NCI-H146 treated with DMSO at 0.1 percent for 48 hours (cell line): ENCODE results near the gene ATP6V0D1.
"Not testable (repeated sequence)": the region's sequence is repeated elsewhere in the genome, so short reads cannot be mapped to it uniquely, and the experiment has no call there.

ENCODE experiments used
- DNase-seq: peaks from one replicate; lab custom pipeline; 2025; ENCODE audit not compliant: unreplicated experiment; lab: John Stamatoyannopoulos, UW

The ATP6V0D1 gene

DNA sequence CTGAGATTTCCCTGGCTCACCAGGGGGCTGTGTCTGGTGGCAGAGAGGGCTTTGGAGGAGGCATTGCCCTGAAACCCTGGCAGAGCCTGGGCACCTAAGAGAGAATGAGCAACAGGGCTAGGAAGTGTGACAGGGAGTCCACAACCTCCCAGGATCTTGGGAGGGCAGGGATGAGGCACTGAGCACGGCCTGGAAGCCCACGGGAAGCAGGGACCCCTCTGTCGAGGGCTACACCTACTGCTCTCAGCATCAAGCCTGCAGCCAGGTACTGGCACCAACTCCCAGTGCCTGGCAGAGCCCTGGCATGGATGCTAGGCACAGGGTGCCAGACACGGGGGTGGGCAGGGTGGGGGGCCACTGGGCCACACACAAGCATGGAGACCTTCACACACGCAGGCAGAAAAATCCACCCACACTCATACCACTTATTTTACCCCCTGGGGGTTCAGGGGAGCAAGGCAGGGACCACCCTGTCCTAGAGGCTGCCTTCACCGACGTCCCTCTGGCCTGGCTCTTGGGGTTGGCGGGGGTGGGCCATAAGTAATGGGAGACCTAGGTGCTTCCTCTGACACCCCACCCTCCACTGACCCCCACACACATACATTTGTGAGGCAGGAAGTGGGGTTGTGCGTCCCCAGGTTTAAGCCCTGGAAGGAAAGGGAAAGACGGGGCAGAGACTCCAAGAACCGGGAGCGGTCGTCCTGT is 51.0 kb downstream of the ATP6V0D1 start:
- DNase-seq: no peak

DNA sequence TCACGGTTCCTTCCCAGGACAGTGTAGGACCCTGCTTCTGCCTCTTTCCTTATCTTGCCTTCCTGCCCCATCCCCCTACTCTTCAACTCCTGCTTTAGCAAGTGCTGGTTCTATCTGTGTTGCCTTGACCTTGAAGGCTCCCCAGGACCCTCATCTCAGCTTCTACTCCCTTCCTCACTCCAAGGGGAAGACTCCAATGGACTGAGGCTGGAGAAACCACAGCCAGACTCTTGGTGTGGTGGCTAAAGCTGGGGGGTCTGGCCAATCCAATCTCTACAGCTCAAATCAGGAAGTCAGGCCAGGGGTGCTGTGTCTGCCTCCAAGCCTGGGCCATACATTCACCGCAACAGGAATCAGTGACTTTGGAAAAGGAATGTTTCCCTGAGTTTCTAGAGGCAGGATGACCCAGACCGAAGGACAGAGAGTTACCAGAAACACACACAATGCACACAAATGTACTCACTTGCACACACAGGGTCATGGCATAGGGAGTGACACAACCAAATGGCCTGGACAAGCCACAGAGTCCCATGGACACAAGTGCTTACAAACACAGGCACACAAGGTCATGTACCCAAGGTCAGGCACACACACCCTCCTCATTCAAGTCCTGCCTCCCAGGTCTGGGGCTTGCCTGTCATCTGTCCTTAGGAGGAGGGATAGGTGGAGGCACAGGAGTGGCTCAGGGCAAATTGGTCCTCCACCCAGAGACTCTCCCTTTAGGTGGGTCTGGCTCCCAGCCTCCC is 51.7 kb downstream of the ATP6V0D1 start:
- DNase-seq: no peak

DNA sequence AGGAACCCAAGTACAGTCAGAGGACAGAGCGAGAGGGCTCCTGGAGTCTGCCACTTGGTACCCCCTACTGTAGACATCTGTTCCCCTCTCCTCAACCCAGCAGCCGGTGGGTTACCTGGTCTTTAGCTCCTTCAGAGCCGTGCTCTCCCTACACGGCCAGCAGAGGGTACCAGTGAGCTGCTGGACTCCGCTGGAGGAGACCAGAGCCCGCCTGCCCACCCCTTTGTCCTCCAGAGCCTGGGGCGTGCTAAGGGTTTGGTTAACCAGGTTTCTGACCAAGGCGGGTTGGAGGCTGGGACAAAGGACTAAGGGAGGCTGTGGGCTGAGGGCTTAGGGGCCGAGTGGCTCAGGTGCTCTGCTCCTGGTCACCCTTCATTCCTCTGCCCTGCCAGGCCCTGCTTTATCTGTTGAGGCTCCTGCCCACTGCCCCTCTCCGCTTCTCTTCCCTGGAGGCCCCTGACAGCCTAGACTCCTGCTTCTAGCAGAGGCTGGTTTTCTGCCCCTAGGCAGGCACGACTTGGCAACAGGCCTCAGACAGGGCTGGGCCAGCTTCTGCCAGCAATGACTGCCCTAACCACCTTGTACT is 52.7 kb downstream of the ATP6V0D1 start:
- DNase-seq: peak; percentile 32

DNA sequence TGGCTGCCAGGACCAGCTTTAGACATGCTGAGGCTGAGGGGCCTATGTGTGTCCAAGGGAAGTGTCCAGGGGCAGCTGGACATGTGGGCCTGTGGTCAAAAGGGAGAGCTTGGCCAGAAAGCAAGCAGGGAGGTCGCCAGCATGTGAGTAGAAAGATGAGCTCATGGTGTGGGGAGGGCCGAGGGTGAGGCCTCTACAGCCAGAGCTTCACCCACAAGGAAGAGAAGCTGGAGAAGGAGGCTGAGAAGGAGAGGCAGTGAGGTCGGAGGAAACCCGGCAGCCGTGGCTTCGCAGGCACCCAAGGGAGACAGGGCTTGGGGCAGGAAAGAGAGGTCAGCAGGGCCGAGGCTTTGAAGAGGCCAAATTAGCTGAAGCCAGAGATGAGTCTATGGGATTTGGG is 54.0 kb downstream of the ATP6V0D1 start:
- DNase-seq: no peak

DNA sequence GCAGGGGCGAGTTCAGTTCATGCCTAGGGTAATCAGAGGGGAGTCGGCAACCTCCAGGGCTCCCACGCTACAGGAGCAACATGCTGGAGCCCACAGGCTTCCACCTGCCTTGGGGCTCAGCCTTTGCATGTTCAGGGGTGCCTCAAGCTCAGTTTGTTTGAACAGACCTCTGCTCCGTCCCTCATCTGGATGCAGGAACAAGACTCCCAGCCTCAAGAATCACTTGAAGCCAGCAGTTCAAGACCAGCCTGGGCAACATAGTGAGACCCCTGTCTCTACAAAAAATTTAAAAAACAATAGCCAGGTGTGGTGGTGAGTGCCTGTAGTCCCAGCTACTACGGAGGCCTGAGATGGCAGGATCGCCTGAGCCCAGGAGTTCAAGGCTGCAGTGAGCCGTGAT is 54.9 kb downstream of the ATP6V0D1 start:
- no peak for DNase-seq

DNA sequence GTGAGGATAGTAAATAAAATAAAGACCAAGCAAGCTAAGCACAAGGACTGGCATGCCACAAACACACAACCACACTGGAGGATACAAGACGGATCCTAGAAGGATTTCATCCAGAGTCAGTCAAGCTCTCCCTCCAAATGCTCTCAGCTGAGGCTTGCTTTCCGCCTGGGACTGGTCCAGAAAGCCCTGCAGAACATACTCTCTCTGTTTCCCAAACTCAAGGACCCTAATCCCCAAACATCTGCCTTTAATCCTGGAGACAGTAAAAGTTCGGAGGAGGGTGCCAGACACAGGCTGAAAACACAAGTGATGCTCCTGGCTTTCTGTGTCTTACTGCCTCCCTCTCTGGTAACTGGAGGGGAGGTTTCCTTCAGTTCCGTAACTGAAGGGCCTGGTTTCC is 55.4 kb downstream of the ATP6V0D1 start:
- DNase-seq: no peak

DNA sequence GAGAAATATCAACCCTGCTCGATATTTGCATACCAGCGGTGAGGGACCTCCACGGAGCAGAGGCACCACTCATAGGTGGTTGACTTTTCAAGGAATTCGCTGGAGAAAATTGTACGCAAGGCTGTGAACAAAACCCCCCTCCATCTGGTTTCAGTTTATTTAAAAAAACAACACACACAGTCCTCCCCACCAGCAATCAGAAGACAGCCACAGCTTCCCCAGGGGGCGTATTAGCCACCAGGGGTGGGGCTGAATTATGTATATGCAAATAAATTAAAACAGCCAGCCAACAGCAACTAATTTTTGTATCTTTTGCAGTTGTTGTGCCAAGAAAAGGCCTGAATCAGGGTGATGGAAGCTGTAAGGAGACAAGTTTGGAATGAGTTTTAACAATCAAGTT is 55.9 kb downstream of the ATP6V0D1 start:
- DNase-seq: no peak

DNA sequence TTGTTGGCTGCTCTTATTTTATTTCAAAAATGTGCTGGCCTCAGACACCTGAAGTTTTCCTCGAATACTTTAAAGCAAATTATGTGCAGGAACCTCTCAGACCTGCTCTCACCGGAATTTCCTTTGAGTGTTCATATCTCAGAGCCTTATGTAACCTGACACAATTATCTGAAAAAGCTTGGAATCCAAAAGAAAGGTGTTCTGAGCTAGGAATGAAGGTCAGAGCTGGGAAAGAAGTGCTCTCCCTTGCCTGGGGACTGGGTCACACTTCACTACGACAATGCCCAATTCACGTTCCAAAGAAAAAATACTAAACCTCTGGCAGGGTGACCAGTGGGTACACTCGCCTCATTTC is 56.7 kb downstream of the ATP6V0D1 start:
- DNase-seq: no peak

DNA sequence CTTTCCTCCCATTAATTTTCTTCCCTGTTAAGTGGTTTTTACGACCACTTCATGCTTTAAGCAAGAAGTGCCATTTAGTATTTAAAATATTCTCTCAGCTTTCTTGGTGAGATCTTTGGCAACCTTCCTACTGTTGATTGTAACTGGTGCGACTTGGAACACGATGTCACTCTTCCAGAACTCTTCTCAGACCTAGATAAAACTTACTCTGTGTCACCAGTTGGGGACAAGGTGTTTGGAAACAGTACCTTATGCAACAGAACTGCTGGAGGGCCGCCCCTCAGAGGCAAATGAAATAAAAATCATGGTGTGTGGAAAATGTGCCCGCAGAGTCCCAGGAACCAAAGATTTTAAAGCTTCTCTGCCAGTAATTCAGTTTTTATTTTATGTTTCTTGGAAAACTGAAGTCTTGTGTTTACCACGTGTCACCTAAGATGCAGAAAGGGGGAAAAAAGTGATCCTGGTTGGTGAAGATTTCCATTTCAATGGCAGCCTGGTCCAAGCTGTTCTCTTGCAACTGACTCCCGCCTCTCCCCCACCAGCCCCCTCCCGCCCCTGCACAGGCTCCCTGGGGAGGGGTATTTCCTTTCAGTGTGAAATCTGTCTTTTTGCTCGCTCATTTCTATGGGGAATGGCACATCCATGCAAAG is 57.2 kb downstream of the ATP6V0D1 start:
- DNase-seq: no peak

DNA sequence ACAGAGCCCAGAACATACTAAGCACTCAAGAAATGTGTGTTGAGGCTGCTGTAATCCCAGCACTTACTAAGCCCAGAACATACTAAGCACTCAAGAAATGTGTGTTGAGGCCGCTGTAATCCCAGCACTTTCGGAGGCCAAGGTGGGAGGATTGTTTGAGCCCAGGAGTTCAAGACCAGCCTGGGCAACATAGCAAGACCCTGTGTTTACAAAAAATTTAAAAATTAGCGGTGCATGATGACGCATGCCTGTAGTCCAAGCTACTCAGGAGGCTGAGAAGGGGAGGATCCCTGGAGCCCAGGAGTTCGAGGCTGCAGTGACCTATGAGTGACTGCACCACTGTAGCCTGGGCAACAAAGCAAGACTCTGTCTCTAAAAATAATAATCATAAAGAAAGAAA is 57.9 kb downstream of the ATP6V0D1 start:
- DNase-seq: no peak

DNA sequence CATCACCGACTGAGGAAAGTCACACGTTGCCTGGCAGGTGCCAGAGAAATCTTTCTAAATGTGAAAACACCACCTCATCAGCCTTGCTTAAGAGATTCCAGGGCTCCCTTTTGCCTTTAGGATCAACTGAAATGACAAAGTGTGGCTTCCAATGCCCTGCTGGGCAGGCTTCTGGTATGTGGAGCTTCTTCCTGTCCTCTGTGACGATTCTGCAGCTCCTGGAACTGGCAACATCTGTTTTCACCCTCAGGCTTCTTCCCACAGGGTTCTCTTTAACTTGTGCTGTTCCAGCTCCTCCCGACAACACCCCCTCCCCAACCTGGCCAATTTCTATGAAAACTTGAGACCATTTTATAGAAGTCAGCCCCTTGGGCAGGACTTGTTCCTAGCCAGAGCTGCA is 59.9 kb downstream of the ATP6V0D1 start:
- no peak for DNase-seq

DNA sequence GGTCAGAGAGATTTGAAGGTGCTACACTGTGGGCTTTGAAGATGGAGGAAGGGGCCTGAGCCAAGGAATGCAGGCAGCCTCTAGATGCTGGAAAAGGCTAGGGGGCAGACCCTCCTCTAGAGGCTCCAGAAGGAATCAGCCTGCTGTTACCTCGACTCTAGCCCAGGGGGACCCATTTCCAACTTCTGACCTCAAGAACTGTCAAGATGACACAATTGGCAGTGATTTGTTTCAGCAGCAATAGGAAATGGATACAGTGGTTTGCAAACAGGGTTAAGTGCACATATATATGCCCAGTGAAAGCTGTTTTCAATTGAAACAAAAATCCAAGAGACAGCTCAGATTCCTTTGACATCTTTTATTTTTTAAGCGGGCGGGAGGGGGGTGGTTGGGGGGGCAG is 61.0 kb downstream of the ATP6V0D1 start:
- DNase-seq: no peak

DNA sequence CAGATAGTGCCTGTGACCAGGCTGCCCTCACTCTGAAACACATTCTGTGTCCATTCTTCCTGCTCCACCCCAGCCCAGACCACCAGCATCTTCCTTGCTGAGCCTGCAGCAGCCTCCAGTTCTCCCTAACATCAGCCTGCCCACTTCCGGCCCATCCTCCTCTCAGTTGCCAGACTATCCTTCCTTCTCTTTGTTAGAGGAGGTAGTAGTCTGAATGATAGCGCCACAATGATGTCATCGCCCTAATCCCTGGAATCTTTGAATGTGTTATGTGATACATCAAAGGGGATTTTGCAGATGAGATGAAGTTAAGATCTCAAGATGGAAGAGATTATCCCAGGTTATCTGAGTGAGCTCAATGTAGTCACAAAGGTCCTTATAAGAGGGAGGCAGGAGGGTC is 61.5 kb downstream of the ATP6V0D1 start:
- no peak for DNase-seq

DNA sequence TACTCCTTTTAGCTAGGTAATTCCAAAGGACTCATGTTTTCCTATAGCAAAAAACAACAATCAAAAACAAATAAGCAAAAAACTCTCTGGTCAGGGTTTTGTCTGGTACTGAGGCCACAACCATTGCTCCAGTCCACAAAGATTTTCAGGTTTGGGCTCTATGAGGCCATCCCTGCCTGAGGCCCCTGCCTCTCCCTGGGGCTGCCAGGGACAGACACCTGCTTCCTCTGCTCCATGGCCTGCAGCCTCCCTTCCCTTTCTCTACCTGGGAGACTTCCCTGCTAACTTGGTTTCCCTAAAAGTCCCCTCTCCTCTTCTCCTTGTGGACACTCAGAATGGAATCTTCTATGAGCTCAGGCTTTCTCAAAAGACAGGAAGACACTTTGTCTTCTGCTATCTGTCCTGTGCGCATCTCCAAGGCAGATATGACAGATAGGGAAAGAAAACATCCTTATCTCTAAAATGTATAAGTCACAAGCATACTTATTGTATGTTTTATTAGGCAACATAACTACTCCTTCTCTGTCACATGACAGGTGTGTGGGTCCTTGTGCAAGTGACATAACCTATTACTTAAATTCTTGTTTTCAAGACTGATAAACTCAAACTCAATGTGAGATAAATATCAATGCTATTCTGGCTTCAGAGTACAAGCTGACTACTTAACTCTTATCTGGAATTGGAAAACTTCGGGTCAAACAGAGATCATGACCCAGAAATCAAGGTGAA is 63.5 kb downstream of the ATP6V0D1 start:
- DNase-seq: no peak

DNA sequence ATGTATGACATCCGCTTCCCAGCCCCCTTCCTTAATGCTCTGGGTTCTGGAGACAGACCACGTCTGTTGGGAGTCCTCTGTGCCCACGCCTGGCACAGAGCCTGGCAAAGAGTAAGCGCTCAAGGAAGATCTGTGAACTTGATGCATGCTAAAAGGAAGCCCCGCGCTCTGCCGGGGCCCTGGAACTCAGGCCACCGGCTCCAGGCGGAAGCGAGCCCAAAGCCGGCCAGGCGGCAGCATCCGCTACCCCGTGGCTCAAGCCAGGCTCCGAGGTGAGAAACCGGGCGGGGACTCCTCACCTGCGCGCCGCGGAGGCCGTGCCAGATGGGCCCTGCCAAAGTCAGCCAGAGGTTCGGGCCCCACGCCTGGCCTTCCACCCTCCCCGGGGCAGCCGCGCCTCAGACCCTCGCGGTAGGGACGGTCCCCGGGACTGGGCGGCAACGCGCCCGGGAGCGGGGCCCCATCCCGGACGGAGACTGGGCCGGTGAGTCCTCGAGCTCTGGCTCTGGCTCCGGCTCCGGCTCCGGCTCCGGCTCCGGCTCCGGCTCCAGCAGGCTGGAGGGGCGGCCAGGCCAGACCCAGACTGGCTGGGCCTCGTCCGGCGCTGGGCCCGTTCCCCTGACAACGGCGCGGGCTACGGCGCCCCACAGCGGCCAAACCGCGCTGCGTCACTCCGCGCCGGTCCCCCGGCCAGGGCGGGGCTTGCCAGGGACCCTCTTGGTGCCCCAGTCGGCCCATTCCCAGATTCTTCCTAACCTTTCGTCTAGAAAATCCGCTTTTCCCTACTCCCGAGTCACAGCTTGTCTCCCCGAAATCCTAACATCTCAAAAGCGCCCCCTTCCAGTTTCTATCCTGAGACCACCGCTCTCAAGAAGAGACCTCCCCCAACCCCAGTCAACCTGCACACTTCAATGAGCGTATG is 64.8 kb downstream of the ATP6V0D1 start, which contains the start of gene ZDHHC1:
ZDHHC1 (minus strand) TSS at position 606 of the 922 bp plus-strand sequence. CDS start 8,702 bp downstream, outside the sequence.
- DNase-seq: peak; percentile 6

DNA sequence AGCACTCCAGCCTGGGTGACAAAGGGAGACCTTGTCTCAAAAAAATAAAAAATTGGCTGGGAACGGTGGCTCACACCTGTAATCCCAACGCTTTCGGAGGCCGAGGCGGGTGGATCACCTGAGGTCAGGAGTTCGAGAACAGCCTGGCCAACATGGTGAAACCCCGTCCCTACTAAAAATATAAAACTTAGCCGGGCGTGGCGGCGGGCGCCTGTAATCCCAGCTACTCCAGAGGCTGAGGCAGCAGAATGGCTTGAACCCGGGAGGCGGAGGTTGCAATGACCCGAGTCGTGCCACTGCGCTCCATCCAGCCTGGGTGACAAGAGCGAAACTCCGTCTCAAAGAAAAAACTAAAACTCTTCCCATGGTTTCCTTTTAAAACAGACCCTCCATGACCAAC is 65.5 kb downstream of the ATP6V0D1 start:
- not testable (repeated sequence) for DNase-seq

DNA sequence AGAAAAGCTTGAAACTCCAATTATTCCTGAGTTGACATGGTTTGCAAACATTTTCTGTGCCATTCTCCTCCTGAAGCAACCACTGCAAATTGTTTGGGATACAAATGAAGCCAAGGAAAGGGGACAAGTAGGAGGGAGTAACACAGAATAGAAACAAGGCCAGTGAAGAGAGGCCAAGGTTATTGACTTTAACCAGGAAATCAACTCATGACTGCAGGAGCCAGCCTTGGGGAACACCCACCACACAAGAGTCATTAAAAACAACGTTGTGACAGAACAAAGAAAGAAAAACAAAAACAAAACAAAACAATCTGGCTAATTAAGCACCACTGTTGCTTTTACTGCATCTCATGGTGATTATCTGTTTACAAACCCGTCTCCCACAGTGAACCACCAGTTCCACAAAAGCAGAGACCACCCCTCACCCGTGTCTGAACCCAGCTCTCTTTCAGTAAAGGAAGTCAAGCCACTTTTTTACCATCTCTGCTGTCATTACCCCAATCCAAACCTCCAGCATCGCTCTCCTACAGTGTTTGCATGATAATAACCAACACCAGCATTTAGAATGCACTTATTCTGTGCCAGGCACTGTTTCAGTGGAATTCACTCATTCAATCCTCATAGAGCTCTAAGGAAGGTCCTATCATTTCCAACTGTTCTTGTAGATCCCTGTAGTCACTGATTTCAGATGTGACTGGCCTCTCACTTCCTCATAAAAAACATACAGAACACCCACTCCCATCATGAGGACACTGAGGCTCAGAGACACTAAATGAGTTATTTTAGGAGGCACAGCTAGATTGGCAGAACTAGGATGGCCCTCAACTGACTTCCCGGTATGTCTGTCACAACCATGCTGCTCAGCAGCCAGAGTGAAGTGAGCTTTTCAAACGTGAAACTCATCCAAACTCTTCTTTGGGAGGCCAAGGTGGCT is 66.7 kb downstream of the ATP6V0D1 start:
- DNase-seq: no peak

DNA sequence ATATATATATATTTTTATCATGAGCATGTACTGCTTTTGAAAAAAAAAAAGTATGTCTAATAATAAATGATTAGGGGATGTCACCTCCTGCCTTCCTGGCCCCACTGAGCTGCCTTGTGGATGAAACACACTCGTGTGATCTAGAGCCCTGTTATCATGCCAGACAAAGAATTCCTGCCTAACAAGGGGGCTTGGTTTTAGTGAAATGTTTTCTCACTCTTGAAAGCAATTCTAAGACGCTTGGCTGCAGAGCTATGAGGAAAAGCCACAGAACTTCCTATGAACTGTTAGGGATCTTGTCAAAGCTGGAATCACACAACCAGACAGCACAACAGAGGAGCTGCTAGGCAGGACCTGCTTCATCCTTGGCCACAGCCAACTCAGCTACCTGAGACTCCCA is 68.7 kb downstream of the ATP6V0D1 start:
- no peak for DNase-seq

DNA sequence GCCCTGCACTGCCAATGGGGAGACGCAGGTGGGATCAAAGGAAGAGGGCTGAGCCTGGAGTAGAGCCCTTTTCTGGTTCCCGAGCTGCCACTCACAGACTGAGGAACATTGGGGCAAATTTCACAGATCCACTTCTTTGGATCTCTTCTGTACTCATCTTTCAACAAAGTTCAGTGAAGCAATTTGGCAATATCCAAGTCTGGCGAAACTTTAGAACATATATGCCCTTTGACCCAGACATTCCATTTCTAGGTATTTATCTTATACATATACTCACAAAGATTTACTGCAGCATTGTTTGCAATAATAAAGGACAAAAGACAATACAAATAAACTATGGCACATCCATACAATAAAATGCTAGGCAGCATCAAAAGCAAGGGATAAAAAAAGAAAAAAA is 69.6 kb downstream of the ATP6V0D1 start:
- no peak for DNase-seq
